Upper lobe of right lung (tissue), 1 donor: Measurements from ENCODE around the gene USP32. TPM values are rescaled to one million over a fixed set of nuclear protein-coding genes. Genes with fewer than 3 reads are reported as not detected.
"Not testable (repeated sequence)": the region's sequence is repeated elsewhere in the genome, so short reads cannot be mapped to it uniquely, and the experiment has no call there.

Source experiments
- ATAC-seq: fragments of 200-7000 bp; cut with Tn5 transposase; one replicate; pipeline ENCODE4 v1.9.1; 2020; ENCODE audit warnings: mild to moderate bottlenecking, moderate library complexity
- DNase-seq: peaks from one replicate; pipeline ENCODE4 v3.0.0-alpha.2; 2020
- H3K27ac ChIP-seq: fragments of 200-600 bp; one replicate; pipeline ENCODE4 v1.8.0; 2022
- H3K27me3 ChIP-seq: fragments of 200-600 bp; one replicate; pipeline ENCODE4 v1.8.0; 2022; ENCODE audit warnings: mild to moderate bottlenecking
- H3K36me3 ChIP-seq: fragments of 200-600 bp; one replicate; pipeline ENCODE4 v1.8.0; 2022
- H3K4me1 ChIP-seq: fragments of 200-600 bp; one replicate; pipeline ENCODE4 v1.8.0; 2022
- H3K4me3 ChIP-seq: fragments of 200-600 bp; one replicate; pipeline ENCODE4 v1.8.0; 2022; ENCODE audit warnings: mild to moderate bottlenecking
- H3K9me3 ChIP-seq: fragments of 200-600 bp; one replicate; pipeline ENCODE4 v1.8.0; 2022
- CTCF ChIP-seq: fragments of 200-600 bp; IDR thresholded peaks from one replicate; pipeline ENCODE4 v1.8.0; 2022; ENCODE audit warnings: antibody characterized with exemption
- intact Hi-C: fragments of 100-400 bp; cut with DNase I; formaldehyde crosslinking; loops from one replicate; pipeline ENCODE4 v1.11.0; 2022
- total RNA-seq: library from RNA; stranded (reverse); fragmentation: NEBNext Ultra II Directional; extraction: Animal tissue kit (Norgen Biotek cat#: 25700); gene quantifications from one replicate; pipeline ENCODE4 v1.2.1, GENCODE V29; 2021
- donor health status: DM: no; HTN: yes; CAD: no; lungs with severe emphysema.

The USP32 gene
- total RNA-seq, 1 donor from 2014 or later: 72.4 TPM

- no peaks in the 10 kb centered on the region for H3K27me3 ChIP-seq
- no peaks in the 10 kb centered on the region for H3K36me3 ChIP-seq
- no peaks in the 10 kb centered on the region for H3K9me3 ChIP-seq
- H3K4me3 ChIP-seq: no peak overlapping the region
- H3K27ac ChIP-seq: no peak overlapping the region
- DNase-seq (no peak), ATAC-seq (no peak)
- intact Hi-C loops: no loop called here
- peaks cover 64% of the 10 kb centered on the region for H3K4me1 ChIP-seq
- no peak for TF ChIP-seq CTCF
Observed at GRCh38 chr17:60388742-60389141, 3.2 kb downstream of the USP32 start.

DNA sequence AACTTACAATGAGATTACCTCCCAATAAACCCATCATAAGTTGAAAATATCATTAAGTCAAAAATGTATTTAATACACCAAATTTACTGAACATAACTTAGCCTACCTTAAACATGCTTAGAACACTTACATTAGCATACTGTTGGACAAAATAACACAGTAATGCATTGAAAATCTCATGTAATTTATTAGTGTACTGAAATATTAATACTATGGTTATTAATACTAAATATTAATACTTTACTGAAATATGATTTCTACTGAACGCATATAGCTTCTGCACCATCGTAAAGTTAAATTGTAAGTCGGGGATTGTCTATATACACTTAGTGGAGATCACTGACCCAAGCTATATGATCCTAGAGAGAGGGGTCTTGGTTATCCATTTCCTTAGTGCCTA lies 4.3 kb downstream of the USP32 start:
- Histone ChIP-seq H3K27me3 (no peaks in the 10 kb centered on the region), H3K4me1 (peaks cover 61% of the 10 kb centered on the region), H3K27ac (no peak overlapping the region), H3K9me3 (no peaks in the 10 kb centered on the region), H3K36me3 (no peaks in the 10 kb centered on the region), H3K4me3 (no peak overlapping the region)
- DNase-seq (no peak), ATAC-seq (no peak)
- TF ChIP-seq CTCF: no peak
- intact Hi-C loops: no loop called here

DNA sequence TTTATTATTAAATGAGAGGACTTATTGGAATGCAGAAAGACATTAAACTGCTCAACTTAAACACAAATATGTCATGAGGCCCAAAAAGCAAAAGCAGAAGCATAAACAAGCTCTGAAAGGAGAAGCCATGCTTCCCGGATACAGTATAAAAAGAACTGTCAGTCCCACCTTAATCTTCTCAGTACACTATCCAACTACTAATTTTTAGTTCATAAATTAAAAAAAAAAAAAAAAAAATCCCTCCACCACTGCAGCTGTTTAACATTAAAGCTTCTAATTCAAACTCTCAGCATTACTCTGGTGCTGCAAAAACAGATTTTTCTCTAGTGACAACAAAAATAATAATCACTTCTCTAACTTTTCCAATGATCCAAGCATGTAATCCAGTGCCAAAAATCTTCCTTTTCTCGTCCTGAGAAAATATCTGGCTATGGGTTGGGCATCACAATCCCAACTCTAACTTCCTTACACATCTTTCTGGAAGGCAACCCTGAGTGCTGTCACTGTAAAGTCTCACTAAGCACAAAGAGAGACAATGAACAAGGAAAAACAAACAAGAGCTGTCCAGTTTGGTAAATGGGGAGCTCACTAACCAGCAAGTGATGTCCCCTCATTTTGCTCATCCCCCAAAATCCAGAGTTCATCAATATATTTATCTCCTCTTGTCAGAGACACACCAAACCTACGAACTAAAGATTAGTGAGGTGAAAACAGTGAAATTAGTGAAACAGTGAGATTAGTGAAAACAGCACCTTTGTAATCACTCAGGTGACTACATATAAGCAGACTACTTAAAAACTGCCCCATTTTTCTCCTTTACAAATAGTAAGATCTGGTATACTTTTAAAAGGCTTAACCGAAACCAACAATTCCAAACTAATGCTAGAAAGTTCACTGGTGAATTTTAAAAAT lies 5.5 kb downstream of the USP32 start:
- TF ChIP-seq CTCF: no peak
- no peak overlapping the region for H3K27ac ChIP-seq
- peaks cover 61% of the 10 kb centered on the region for H3K4me1 ChIP-seq
- H3K27me3 ChIP-seq: no peaks in the 10 kb centered on the region
- ATAC-seq: peak; percentile 34
- H3K4me3 ChIP-seq: no peak overlapping the region
- H3K9me3 ChIP-seq: no peaks in the 10 kb centered on the region
- intact Hi-C loops: no loop called here
- no peaks in the 10 kb centered on the region for H3K36me3 ChIP-seq
- DNase-seq: no peak

DNA sequence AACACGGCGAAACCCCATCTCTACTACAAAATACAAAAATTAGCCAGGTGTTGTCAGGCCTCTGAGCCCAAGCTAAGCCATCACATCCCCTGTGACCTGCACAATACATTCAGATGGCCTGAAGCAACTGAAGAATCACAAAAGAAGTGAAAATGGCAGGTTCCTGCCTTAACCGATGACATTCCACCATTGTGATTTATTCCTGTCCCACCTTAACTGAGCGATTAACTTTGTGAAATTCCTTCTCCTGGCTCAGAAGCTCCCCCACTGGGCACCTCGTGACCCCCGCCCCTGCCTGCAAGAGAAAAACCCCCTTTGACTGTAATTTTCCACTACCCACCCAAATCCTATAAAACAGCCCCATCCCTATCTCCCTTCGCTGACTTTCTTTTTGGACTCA lies 7.0 kb downstream of the USP32 start:
- DNase-seq, H3K27me3 ChIP-seq, H3K27ac ChIP-seq, ATAC-seq, H3K4me3 ChIP-seq, H3K9me3 ChIP-seq, H3K36me3 ChIP-seq, intact Hi-C loops: not testable (repeated sequence)
- H3K4me1 ChIP-seq: peaks cover 48% of the 10 kb centered on the region

GRCh38 chr17:60383379-60383778 lies 8.6 kb downstream of the USP32 start:
- no peak for TF ChIP-seq CTCF
- intact Hi-C loops: no loop called here
- H3K4me3 ChIP-seq: no peak overlapping the region
- DNase-seq (no peak), ATAC-seq (no peak)
- H3K27ac ChIP-seq: no peak overlapping the region
- H3K9me3 ChIP-seq: no peaks in the 10 kb centered on the region
- H3K27me3 ChIP-seq: no peaks in the 10 kb centered on the region
- peaks cover 32% of the 10 kb centered on the region for H3K4me1 ChIP-seq
- no peaks in the 10 kb centered on the region for H3K36me3 ChIP-seq

GRCh38 chr17:60381958-60382357 lies 10.0 kb downstream of the USP32 start:
- Histone ChIP-seq H3K4me3 (no peak overlapping the region), H3K27me3 (no peaks in the 10 kb centered on the region), H3K27ac (no peak overlapping the region), H3K36me3 (no peaks in the 10 kb centered on the region), H3K4me1 (peaks cover 24% of the 10 kb centered on the region), H3K9me3 (no peaks in the 10 kb centered on the region)
- no peak for ATAC-seq
- DNase-seq: no peak
- TF ChIP-seq CTCF: no peak
- intact Hi-C loops: no loop called here

DNA sequence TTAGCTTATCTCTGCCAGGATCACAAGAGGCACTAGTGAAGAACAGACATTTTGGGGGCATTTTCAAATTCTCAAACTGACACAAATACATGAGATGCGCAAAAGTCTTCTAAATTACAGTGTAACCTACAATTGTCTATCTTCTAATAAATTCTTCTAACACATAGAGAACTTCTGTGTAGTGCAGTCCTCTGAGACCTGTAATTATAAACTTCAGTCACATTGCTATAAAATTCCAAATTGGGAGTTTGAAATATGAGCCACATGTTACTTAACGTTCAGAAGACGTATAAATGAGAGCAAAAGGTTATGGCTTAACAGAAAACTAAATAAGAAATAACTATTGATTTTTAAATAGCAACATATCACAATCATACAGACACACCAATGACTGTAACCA lies 12.5 kb downstream of the USP32 start:
- H3K36me3 ChIP-seq, DNase-seq, H3K27me3 ChIP-seq, H3K9me3 ChIP-seq, H3K4me1 ChIP-seq, ATAC-seq, H3K27ac ChIP-seq, intact Hi-C loops, H3K4me3 ChIP-seq: not testable (repeated sequence)

DNA sequence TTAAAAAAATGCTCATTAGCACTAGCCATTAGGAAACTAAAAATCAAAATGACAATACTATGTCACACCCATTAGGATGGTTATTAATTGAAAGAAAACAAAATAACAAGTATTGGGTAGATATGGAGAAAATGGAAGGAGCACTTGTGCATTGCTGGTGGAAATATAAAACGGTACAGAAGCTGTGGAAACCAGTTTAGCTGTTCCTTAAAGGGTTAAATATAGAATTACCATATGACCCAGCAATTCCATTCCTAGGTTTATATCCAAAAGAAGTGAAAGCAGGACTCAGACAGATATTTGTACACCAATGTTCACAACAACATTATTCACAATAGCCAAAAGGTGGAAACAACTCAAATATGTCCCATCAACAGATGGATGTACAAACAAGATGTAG lies 13.7 kb downstream of the USP32 start:
- H3K9me3 ChIP-seq, H3K36me3 ChIP-seq, H3K4me3 ChIP-seq, ATAC-seq, DNase-seq, H3K27ac ChIP-seq, H3K27me3 ChIP-seq, intact Hi-C loops, H3K4me1 ChIP-seq: not testable (repeated sequence)
